Hepatocyte (in vitro differentiated cells): ENCODE results near the gene TASOR2.

Experiments used
- EZH2 ChIP-seq: fragments of 200-600 bp; sonication (generic); IDR thresholded peaks from 2 replicates; pipeline ENCODE4 v1.6.1; 2016; ENCODE audit warnings: antibody characterized with exemption, mild to moderate bottlenecking, borderline replicate concordance
- TF ChIP-seq, protein P1 (sequence below): fragments of 200-600 bp; sonication (generic); IDR thresholded peaks from 2 replicates; pipeline ENCODE4 v1.5.1; 2016; ENCODE audit warnings: antibody characterized with exemption, mild to moderate bottlenecking; ENCODE audit not compliant: poor library complexity

DNA sequence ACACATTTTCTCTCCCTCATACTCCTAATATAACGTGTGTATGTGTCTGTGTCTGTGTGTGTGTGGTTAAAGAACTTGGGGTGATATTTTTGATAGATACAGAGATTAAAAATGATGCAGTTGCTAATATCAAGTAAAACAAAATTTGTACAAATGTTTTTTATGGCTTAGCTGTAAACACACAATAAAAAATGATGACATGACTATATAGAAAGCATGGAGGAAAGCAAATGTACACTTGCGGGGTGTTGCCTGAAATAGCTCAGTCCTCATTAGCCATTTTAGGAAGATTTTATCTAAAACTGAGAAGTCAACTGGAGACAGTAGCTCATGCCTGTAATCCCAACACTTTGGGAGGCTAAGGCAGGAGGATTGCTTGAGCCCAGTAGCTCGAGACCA lies 5.6 kb upstream of the TASOR2 start:
- TF ChIP-seq, protein P1, sequence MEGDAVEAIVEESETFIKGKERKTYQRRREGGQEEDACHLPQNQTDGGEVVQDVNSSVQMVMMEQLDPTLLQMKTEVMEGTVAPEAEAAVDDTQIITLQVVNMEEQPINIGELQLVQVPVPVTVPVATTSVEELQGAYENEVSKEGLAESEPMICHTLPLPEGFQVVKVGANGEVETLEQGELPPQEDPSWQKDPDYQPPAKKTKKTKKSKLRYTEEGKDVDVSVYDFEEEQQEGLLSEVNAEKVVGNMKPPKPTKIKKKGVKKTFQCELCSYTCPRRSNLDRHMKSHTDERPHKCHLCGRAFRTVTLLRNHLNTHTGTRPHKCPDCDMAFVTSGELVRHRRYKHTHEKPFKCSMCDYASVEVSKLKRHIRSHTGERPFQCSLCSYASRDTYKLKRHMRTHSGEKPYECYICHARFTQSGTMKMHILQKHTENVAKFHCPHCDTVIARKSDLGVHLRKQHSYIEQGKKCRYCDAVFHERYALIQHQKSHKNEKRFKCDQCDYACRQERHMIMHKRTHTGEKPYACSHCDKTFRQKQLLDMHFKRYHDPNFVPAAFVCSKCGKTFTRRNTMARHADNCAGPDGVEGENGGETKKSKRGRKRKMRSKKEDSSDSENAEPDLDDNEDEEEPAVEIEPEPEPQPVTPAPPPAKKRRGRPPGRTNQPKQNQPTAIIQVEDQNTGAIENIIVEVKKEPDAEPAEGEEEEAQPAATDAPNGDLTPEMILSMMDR = no peak
- no peak for TF ChIP-seq EZH2
